ENCODE measurements around the gene CXorf49B. TPM values are rescaled to one million over a fixed set of nuclear protein-coding genes. Genes with fewer than 3 reads are reported as not detected.

CXorf49B gene
- total RNA-seq, 1 donor from 2014 or later: not detected

DNA sequence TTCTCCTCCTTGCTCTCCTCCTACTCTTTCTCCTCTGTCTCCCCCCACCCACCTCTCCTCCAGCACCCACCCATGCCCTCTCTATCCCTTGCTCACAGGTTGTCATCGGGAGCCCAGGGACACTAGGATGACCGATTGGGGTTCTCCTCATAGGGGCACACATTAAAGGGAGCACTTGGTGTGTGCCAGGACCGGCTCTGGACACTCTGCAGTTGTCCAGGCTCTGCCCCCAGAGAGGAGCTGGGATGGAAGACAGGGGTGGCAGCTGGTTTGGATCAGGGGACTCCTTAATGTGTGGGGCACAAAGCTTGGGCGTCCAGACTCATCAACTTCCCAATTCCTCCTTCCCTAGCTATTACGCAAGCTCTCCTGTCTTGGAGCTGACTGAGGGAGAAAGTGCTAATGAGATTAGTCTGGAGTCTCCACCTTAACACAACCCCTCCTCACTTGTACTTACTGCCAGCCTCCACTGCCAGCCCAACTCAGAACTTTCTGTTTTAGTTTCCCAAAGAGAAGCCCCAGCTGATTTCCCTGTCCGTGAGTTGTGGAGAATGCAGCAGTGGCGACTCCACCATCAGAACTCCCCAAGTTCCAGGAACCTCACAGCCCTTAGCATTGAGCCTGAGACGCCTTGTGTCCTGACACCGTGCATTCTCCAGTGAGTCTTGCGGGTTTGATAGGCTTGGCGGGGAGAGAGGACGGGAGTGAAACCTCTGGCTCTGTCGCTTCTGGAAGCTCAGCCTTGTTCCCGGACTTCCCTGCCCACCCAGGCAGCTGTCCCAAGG is 52.2 kb downstream of the CXorf49B start:
- ATAC-seq (no peak), DNase-seq (ENCODE audit: low spot score) (no peak)

DNA sequence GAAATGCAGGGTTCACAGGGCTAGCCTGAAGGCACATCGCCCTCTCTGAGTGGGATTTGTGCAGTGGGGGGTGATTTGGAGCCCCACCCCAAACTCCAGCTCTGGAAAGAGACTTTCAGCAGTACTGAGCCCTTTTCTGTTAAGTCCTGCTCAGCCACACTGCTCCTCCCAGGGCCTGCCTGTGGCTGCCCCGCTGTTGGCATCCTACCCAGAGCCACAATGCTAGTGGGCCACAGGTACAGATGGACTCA is 52.7 kb downstream of the CXorf49B start:
- ATAC-seq: no peak
- no peak for DNase-seq (ENCODE audit: low spot score)

Other genes with a start within 250 kb of the CXorf49B start
- gene OGT, start 230.2 kb upstream of the CXorf49B start, total RNA-seq: 39.5 TPM
- 0.83 TPM for gene GCNA, start 184.9 kb upstream of the CXorf49B start, total RNA-seq
- gene CXCR3, start 144.8 kb upstream of the CXorf49B start, total RNA-seq: 0.13 TPM
- not detected for gene CXorf49, start 45.1 kb upstream of the CXorf49B start, total RNA-seq
- 1.3 TPM for gene NHSL2, start 147.5 kb downstream of the CXorf49B start, total RNA-seq

All from left lobe of liver (tissue), 2 donors.